Measurements from ENCODE around the gene C11orf71. TPM values are rescaled to one million over a fixed set of nuclear protein-coding genes. Genes with fewer than 3 reads are reported as not detected.

Gene C11orf71
- total RNA-seq, 1 experiment from 2014 or later: 5.6 TPM

DNA sequence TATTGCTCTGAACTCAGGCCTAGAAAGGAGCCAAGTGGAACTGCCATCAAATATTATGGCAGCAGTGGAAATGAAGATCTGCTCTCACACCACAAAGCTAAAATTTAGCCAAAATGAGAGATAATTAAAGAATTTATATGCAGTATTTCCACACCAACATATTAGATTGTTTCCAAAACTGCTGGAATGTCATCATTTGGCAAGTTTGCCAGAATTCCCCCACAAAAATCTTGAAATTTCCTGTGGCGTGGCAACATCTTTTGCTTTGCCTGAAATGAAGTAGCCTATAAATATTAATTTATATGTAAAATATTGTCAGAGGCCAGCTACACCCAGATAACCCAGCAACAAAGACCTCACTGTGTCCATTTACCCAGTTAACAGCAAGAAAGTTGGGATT lies 13.8 kb downstream of the C11orf71 start:
- Mint-ChIP-seq H3K27ac (ENCODE audit: low read depth, unreplicated experiment) (no peak overlapping the region), H3K36me3 (ENCODE audit: insufficient read depth, unreplicated experiment) (no peaks in the 10 kb centered on the region), H3K9me3 (ENCODE audit: unreplicated experiment) (no peaks in the 10 kb centered on the region), H3K4me3 (ENCODE audit: unreplicated experiment) (no peak overlapping the region), H3K4me1 (ENCODE audit: insufficient read depth, unreplicated experiment) (no peaks in the 10 kb centered on the region), H3K27me3 (ENCODE audit: insufficient read depth, unreplicated experiment) (no peaks in the 10 kb centered on the region)
- no TSS peak for BruUV-seq (replicated peaks)
- no peak for DNase-seq (ENCODE audit: unreplicated experiment)
- POLR2A ChIA-PET: interaction anchor here (1.5 to 1.7 kb wide), 2 partner anchors 12 to 53 kb away, joined by 3 to 4 read pairs; partner anchors contain the start of gene REXO2
- intact Hi-C loops (cut with micrococcal nuclease): no loop called here
- TF ChIP-seq CTCF (IDR thresholded peaks at IDR 0.05; ENCODE audit: unreplicated experiment): no peak
- CTCF ChIA-PET: interaction anchor here (1.7 kb wide), 1 partner anchor 9 kb away, joined by 7 read pairs; no protein-coding TSS in a partner anchor

- Mint-ChIP-seq H3K27ac (ENCODE audit: low read depth, unreplicated experiment) (no peak overlapping the region), H3K36me3 (ENCODE audit: insufficient read depth, unreplicated experiment) (no peaks in the 10 kb centered on the region), H3K9me3 (ENCODE audit: unreplicated experiment) (no peaks in the 10 kb centered on the region), H3K4me3 (ENCODE audit: unreplicated experiment) (no peak overlapping the region), H3K27me3 (ENCODE audit: insufficient read depth, unreplicated experiment) (no peaks in the 10 kb centered on the region), H3K4me1 (ENCODE audit: insufficient read depth, unreplicated experiment) (no peaks in the 10 kb centered on the region)
- intact Hi-C loops (cut with micrococcal nuclease): no loop called here
- no peak for TF ChIP-seq CTCF (IDR thresholded peaks at IDR 0.05; ENCODE audit: unreplicated experiment)
- no peak for DNase-seq (ENCODE audit: unreplicated experiment)
- ChIA-PET POLR2A (interaction anchor here (0.9 to 1.7 kb wide), 3 partner anchors 9 to 53 kb away, joined by 3 to 4 read pairs (median 4); partner anchors contain the start of gene REXO2), CTCF (interaction anchor here (1.3 to 1.7 kb wide), 2 partner anchors 10 to 37 kb away, joined by 4 to 7 read pairs; no protein-coding TSS in a partner anchor)
- no TSS peak for BruUV-seq (replicated peaks)
Measured at GRCh38 chr11:114386131-114386530, 14.2 kb downstream of the C11orf71 start.

DNA sequence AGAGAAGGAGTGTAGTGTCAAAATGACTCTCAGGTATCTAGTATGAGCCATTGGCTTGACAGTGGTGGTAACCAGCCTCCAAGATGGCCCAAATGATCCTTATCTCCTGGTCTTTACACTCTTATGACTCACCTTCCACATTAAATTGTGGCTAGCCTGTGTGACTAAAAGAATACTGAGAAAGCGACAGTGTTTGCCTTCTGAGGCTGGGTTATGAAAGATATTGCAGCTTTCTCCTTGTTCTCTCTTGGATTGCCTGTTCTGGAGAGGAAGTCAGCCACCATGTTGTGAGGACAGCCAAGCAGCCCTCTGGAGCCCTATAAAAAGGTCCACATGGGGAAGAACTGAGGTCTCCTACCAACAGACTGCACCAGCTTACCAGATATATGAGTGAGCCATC lies 15.8 kb downstream of the C11orf71 start:
- DNase-seq (ENCODE audit: unreplicated experiment): no peak
- Mint-ChIP-seq H3K36me3 (ENCODE audit: insufficient read depth, unreplicated experiment) (no peaks in the 10 kb centered on the region), H3K4me1 (ENCODE audit: insufficient read depth, unreplicated experiment) (no peaks in the 10 kb centered on the region), H3K27ac (ENCODE audit: low read depth, unreplicated experiment) (no peak overlapping the region), H3K9me3 (ENCODE audit: unreplicated experiment) (no peaks in the 10 kb centered on the region), H3K4me3 (ENCODE audit: unreplicated experiment) (no peak overlapping the region), H3K27me3 (ENCODE audit: insufficient read depth, unreplicated experiment) (no peaks in the 10 kb centered on the region)
- ChIA-PET POLR2A (no interaction called here), CTCF (interaction anchor here (1.3 kb wide), 1 partner anchor 36 kb away, joined by 4 read pairs; no protein-coding TSS in a partner anchor)
- TF ChIP-seq CTCF (IDR thresholded peaks at IDR 0.05; ENCODE audit: unreplicated experiment): no peak
- BruUV-seq (replicated peaks): no TSS peak
- intact Hi-C loops (cut with micrococcal nuclease): no loop called here

- no TSS peak for BruUV-seq (replicated peaks)
- Mint-ChIP-seq H3K36me3 (ENCODE audit: insufficient read depth, unreplicated experiment) (no peaks in the 10 kb centered on the region), H3K27ac (ENCODE audit: low read depth, unreplicated experiment) (no peak overlapping the region), H3K4me3 (ENCODE audit: unreplicated experiment) (no peak overlapping the region), H3K27me3 (ENCODE audit: insufficient read depth, unreplicated experiment) (no peaks in the 10 kb centered on the region), H3K4me1 (ENCODE audit: insufficient read depth, unreplicated experiment) (no peaks in the 10 kb centered on the region), H3K9me3 (ENCODE audit: unreplicated experiment) (no peaks in the 10 kb centered on the region)
- CTCF ChIA-PET: no interaction called here
- no peak for TF ChIP-seq CTCF (IDR thresholded peaks at IDR 0.05; ENCODE audit: unreplicated experiment)
- POLR2A ChIA-PET: interaction anchor here (0.5 to 1.1 kb wide), 2 partner anchors 12 to 111 kb away, joined by 3 to 4 read pairs; no protein-coding TSS in a partner anchor
- intact Hi-C loops (cut with micrococcal nuclease): no loop called here
- DNase-seq (ENCODE audit: unreplicated experiment): no peak
Measured at GRCh38 chr11:114382509-114382908, 17.8 kb downstream of the C11orf71 start.

Measured in MCF 10A (cell line).